GM23338 (cell line): ENCODE results near the gene ACBD4. TPM values are rescaled to one million over a fixed set of nuclear protein-coding genes. Genes with fewer than 3 reads are reported as not detected.

Source experiments
- ATAC-seq: fragments of 200-7000 bp; cut with Tn5 transposase; 3 replicates; pipeline ENCODE4 v1.9.1; 2020
- DNase-seq: peaks from one replicate; pipeline ENCODE4 v3.0.0-alpha.2; 2015; ENCODE audit warnings: low spot score
- H2AFZ ChIP-seq: fragments of 200-600 bp; sonication (generic); 2 replicates; pipeline ENCODE4 v1.8.0; 2016; ENCODE audit warnings: antibody characterized with exemption, mild to moderate bottlenecking, moderate library complexity
- H3F3A ChIP-seq: fragments of 200-600 bp; sonication (generic); replicated peaks from 2 replicates; pipeline ENCODE4 v1.8.0; 2017; ENCODE audit warnings: antibody characterized with exemption, mixed run types, low read depth
- H3K27ac ChIP-seq: fragments of 200-600 bp; sonication (generic); 2 replicates; pipeline ENCODE4 v1.6.1; 2016; ENCODE audit warnings: low read depth
- H3K27me3 ChIP-seq: fragments of 200-600 bp; sonication (generic); 2 replicates; pipeline ENCODE4 v1.8.0; 2016; ENCODE audit warnings: mild to moderate bottlenecking, mixed run types, moderate library complexity; ENCODE audit not compliant: insufficient read depth
- H3K36me3 ChIP-seq: fragments of 200-600 bp; sonication (generic); 2 replicates; pipeline ENCODE4 v1.8.0; 2016; ENCODE audit warnings: mild to moderate bottlenecking; ENCODE audit not compliant: insufficient read depth
- H3K4me1 ChIP-seq: fragments of 200-600 bp; sonication (generic); 2 replicates; pipeline ENCODE4 v1.8.0; 2016; ENCODE audit warnings: mild to moderate bottlenecking, moderate library complexity; ENCODE audit not compliant: insufficient read depth
- H3K4me2 ChIP-seq: fragments of 200-600 bp; sonication (generic); 2 replicates; pipeline ENCODE4 v1.7.1; 2017; ENCODE audit warnings: mixed run types
- H3K4me3 ChIP-seq: fragments of 200-600 bp; sonication (generic); 2 replicates; pipeline ENCODE4 v1.6.1; 2016; ENCODE audit warnings: mixed run types
- H3K79me2 ChIP-seq: fragments of 200-600 bp; sonication (generic); replicated peaks from 2 replicates; pipeline ENCODE4 v1.8.0; 2017; ENCODE audit warnings: mild to moderate bottlenecking; ENCODE audit not compliant: insufficient read depth
- H3K9me2 ChIP-seq: fragments of 200-600 bp; sonication (generic); 2 replicates; pipeline ENCODE4 v1.8.0; 2017; ENCODE audit not compliant: insufficient read depth
- H4K20me1 ChIP-seq: fragments of 200-600 bp; sonication (generic); replicated peaks from 2 replicates; pipeline ENCODE4 v1.8.0; 2017; ENCODE audit warnings: mild to moderate bottlenecking; ENCODE audit not compliant: insufficient read depth
- H3K27ac Mint-ChIP-seq: 2 replicates; pipeline ENCODE4 v1.8.0; 2020; ENCODE audit warnings: inconsistent platforms, mild to moderate bottlenecking, moderate library complexity, mixed read lengths
- H3K27me3 Mint-ChIP-seq: 3 replicates; pipeline ENCODE4 v1.8.0; 2022; ENCODE audit warnings: low read depth, mild to moderate bottlenecking, moderate library complexity, mixed read lengths, inconsistent platforms; ENCODE audit not compliant: insufficient read depth, poor library complexity
- H3K36me3 Mint-ChIP-seq: 3 replicates; pipeline ENCODE4 v1.8.0; 2021; ENCODE audit warnings: low read depth, mild to moderate bottlenecking, inconsistent platforms, moderate library complexity, mixed read lengths
- H3K4me1 Mint-ChIP-seq: 3 replicates; pipeline ENCODE4 v1.8.0; 2020; ENCODE audit warnings: mild to moderate bottlenecking, inconsistent platforms, mixed read lengths
- H3K4me3 Mint-ChIP-seq: 3 replicates; pipeline ENCODE4 v1.8.0; 2021; ENCODE audit warnings: moderate library complexity, mild to moderate bottlenecking, inconsistent platforms, mixed read lengths
- H3K9me3 Mint-ChIP-seq: 3 replicates; pipeline ENCODE4 v1.8.0; 2020; ENCODE audit warnings: moderate library complexity, mild to moderate bottlenecking, inconsistent platforms, mixed read lengths
- CTCF ChIP-seq, 2 experiments: fragments of 200-600 bp in 1 of 2; sonication (generic) in 1 of 2; conservative IDR thresholded peaks; 2 replicates each; pipeline versions ENCODE4 v1.5.1 to v1.6.1; 2016 to 2017; ENCODE audit warnings: antibody characterized with exemption in 2 of 2, low read depth in 2 of 2, mild to moderate bottlenecking in 2 of 2, moderate library complexity in 1 of 2
- EZH2 ChIP-seq: fragments of 200-600 bp; sonication (generic); IDR thresholded peaks from one replicate; pipeline ENCODE4 v1.8.0; 2017; ENCODE audit warnings: antibody characterized with exemption, mild to moderate bottlenecking, low read depth; ENCODE audit not compliant: unreplicated experiment
- ZNF462 ChIP-seq: fragments of 250-450 bp; sonication (Bioruptor Pico); IDR thresholded peaks from 2 replicates; pipeline ENCODE4 v1.5.0; 2020; ENCODE audit warnings: mild to moderate bottlenecking, moderate library complexity
- polyA plus RNA-seq: library from polyadenylated mRNA; unstranded; fragments of >200 nt; fragmentation: Nextera tagmentation; extraction: Ambion mirVana; gene quantifications from 2 replicates; pipeline ENCODE4 v1.2.1, GENCODE V29; 2016
- total RNA-seq: library from RNA; depleted of rRNA; stranded (reverse); fragments of >200 nt; shearing (Covaris generic); gene quantifications from 2 replicates; pipeline ENCODE4 v1.2.3, GENCODE V29; 2014

ACBD4 gene
- total and polyA plus RNA-seq, 2 experiments from 2014 or later, result 4.5 to 6.7 TPM

GRCh38 chr17:45127207-45127547 is 8.3 kb upstream of the ACBD4 start:
- TF ChIP-seq ZNF462 (CRISPR knock-in tag) (no peak), EZH2 (no peak)
- no peaks in the 10 kb centered on the region for H3K9me3 Mint-ChIP-seq
- no peak for DNase-seq
- H3K36me3 Mint-ChIP-seq, result no peaks in the 10 kb centered on the region
- H3K27me3 Mint-ChIP-seq, result peaks cover 29% of the 10 kb centered on the region
- H3K27ac Mint-ChIP-seq, result peak overlapping the region; percentile 63
- no peaks in the 10 kb centered on the region for H3K79me2 ChIP-seq
- no peak overlapping the region for H3K4me3 ChIP-seq
- no peaks in the 10 kb centered on the region for H3K36me3 ChIP-seq
- H4K20me1 ChIP-seq, result no peaks in the 10 kb centered on the region; the same call in 1 of the 2 replicates
- H2AFZ ChIP-seq, result no peak overlapping the region
- peak overlapping the region; percentile 55; the same call in 1 of the 2 replicates for H3K27ac ChIP-seq
- H3K4me1 ChIP-seq, result no peaks in the 10 kb centered on the region
- H3K27me3 ChIP-seq, result no peaks in the 10 kb centered on the region
- 0 out of 2 replicates have a peak, but pooled peaks cover 4% of the 10 kb centered on the region for H3F3A ChIP-seq
- no peak for ATAC-seq
- H3K9me2 ChIP-seq, result no peaks in the 10 kb centered on the region
- no peak overlapping the region for H3K4me3 Mint-ChIP-seq
- H3K4me1 Mint-ChIP-seq, result peaks cover 11% of the 10 kb centered on the region
- H3K4me2 ChIP-seq, result no peak overlapping the region

- Histone ChIP-seq H4K20me1 (no peaks in the 10 kb centered on the region; the same call in 1 of the 2 replicates), H3F3A (peaks cover 4% of the 10 kb centered on the region; the same call in 1 of the 2 replicates), H3K4me3 (no peak overlapping the region), H2AFZ (no peak overlapping the region), H3K79me2 (no peaks in the 10 kb centered on the region), H3K27ac (peak overlapping the region; percentile 55; the same call in 1 of the 2 replicates), H3K36me3 (no peaks in the 10 kb centered on the region), H3K4me1 (no peaks in the 10 kb centered on the region), H3K4me2 (no peak overlapping the region), H3K27me3 (no peaks in the 10 kb centered on the region), H3K9me2 (no peaks in the 10 kb centered on the region)
- peaks cover 11% of the 10 kb centered on the region for H3K4me1 Mint-ChIP-seq
- DNase-seq, result no peak
- no peaks in the 10 kb centered on the region for H3K36me3 Mint-ChIP-seq
- H3K9me3 Mint-ChIP-seq, result no peaks in the 10 kb centered on the region
- peaks cover 29% of the 10 kb centered on the region for H3K27me3 Mint-ChIP-seq
- no peak overlapping the region for H3K4me3 Mint-ChIP-seq
- H3K27ac Mint-ChIP-seq, result peak overlapping the region; percentile 83
- peak; percentile 2; the same call in 1 of the 3 replicates for ATAC-seq
- TF ChIP-seq CTCF (conservative IDR thresholded peaks at IDR 0.05; ENCODE audit: low read depth in 2 of 2), result no peak
Observed at GRCh38 chr17:45127548-45128300, 7.8 kb upstream of the ACBD4 start.
